ENCODE results near the gene RNFT2. TPM values are rescaled to one million over a fixed set of nuclear protein-coding genes. Genes with fewer than 3 reads are reported as not detected.

RNFT2 gene
- polyA plus RNA-seq, 1 donor from 2014 or later = 20.6 TPM

DNA sequence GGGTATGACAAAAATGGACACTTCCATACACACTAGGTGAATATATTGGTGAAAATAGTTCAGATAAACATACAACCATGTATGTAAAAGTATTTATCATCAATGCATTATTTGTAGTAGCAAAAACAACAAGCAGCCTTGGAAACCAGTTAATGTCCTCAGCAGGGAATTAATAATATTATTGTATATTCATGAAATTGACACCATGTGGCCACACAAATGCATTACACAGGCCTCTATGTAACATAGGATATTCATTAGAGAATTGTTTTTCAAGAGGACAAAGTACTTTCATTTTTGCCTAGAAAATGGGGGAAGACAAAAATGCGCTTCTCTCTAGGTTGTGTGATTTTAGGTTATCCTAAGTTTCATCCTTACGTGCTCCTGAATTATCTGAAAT lies 24.6 kb upstream of the RNFT2 start:
- peaks cover 2% of the 10 kb centered on the region for H3F3A ChIP-seq (ENCODE audit: insufficient read depth, low read length, poor library complexity, severe bottlenecking)
- H3K27me3 ChIP-seq (ENCODE audit: insufficient read depth, low read depth, low read length) = no peaks in the 10 kb centered on the region
- H3K4me3 ChIP-seq (ENCODE audit: low read length) = no peak overlapping the region
- no peak overlapping the region for H2AFZ ChIP-seq (ENCODE audit: low read depth, low read length)
- no peaks in the 10 kb centered on the region for H3K79me2 ChIP-seq (replicated peaks; ENCODE audit: insufficient read depth, low read length)
- H3K9me2 ChIP-seq (ENCODE audit: insufficient read depth, low read length) = no peaks in the 10 kb centered on the region
- no peaks in the 10 kb centered on the region for H4K20me1 ChIP-seq (ENCODE audit: insufficient read depth)
- H3K36me3 ChIP-seq (ENCODE audit: insufficient read depth, low read length) = peaks cover 9% of the 10 kb centered on the region
- no peak overlapping the region for H3K27ac ChIP-seq (ENCODE audit: low read length)
- H3K9ac ChIP-seq (ENCODE audit: low read length) = no peak overlapping the region
- H3K9me3 ChIP-seq (ENCODE audit: low read length) = no peaks in the 10 kb centered on the region
- no peak overlapping the region for H3K4me2 ChIP-seq (ENCODE audit: low read length)
- TF ChIP-seq, protein P1, sequence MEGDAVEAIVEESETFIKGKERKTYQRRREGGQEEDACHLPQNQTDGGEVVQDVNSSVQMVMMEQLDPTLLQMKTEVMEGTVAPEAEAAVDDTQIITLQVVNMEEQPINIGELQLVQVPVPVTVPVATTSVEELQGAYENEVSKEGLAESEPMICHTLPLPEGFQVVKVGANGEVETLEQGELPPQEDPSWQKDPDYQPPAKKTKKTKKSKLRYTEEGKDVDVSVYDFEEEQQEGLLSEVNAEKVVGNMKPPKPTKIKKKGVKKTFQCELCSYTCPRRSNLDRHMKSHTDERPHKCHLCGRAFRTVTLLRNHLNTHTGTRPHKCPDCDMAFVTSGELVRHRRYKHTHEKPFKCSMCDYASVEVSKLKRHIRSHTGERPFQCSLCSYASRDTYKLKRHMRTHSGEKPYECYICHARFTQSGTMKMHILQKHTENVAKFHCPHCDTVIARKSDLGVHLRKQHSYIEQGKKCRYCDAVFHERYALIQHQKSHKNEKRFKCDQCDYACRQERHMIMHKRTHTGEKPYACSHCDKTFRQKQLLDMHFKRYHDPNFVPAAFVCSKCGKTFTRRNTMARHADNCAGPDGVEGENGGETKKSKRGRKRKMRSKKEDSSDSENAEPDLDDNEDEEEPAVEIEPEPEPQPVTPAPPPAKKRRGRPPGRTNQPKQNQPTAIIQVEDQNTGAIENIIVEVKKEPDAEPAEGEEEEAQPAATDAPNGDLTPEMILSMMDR (IDR thresholded peaks at IDR 0.05; ENCODE audit: poor library complexity, severe bottlenecking) = no peak
- no peak for TF ChIP-seq EZH2 (IDR thresholded peaks at IDR 0.05; ENCODE audit: borderline replicate concordance, insufficient read depth, low read length, poor library complexity, severe bottlenecking)
- no peak for TF ChIP-seq MXI1 (conservative IDR thresholded peaks at IDR 0.05; ENCODE audit: poor library complexity, severe bottlenecking)
- no peak for TF ChIP-seq RAD21 (conservative IDR thresholded peaks at IDR 0.05)
- no peak for TF ChIP-seq EP300 (conservative IDR thresholded peaks at IDR 0.05; ENCODE audit: poor library complexity, severe bottlenecking)
- TF ChIP-seq SMC3 (conservative IDR thresholded peaks at IDR 0.05; ENCODE audit: poor library complexity) = no peak
- no peak for TF ChIP-seq POLR2AphosphoS5 (IDR thresholded peaks at IDR 0.05)
- no peak for TF ChIP-seq TAF1 (IDR thresholded peaks at IDR 0.05; ENCODE audit: low read depth)
- TF ChIP-seq, protein P2, sequence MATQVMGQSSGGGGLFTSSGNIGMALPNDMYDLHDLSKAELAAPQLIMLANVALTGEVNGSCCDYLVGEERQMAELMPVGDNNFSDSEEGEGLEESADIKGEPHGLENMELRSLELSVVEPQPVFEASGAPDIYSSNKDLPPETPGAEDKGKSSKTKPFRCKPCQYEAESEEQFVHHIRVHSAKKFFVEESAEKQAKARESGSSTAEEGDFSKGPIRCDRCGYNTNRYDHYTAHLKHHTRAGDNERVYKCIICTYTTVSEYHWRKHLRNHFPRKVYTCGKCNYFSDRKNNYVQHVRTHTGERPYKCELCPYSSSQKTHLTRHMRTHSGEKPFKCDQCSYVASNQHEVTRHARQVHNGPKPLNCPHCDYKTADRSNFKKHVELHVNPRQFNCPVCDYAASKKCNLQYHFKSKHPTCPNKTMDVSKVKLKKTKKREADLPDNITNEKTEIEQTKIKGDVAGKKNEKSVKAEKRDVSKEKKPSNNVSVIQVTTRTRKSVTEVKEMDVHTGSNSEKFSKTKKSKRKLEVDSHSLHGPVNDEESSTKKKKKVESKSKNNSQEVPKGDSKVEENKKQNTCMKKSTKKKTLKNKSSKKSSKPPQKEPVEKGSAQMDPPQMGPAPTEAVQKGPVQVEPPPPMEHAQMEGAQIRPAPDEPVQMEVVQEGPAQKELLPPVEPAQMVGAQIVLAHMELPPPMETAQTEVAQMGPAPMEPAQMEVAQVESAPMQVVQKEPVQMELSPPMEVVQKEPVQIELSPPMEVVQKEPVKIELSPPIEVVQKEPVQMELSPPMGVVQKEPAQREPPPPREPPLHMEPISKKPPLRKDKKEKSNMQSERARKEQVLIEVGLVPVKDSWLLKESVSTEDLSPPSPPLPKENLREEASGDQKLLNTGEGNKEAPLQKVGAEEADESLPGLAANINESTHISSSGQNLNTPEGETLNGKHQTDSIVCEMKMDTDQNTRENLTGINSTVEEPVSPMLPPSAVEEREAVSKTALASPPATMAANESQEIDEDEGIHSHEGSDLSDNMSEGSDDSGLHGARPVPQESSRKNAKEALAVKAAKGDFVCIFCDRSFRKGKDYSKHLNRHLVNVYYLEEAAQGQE (IDR thresholded peaks at IDR 0.05; ENCODE audit: borderline replicate concordance) = no peak

DNA sequence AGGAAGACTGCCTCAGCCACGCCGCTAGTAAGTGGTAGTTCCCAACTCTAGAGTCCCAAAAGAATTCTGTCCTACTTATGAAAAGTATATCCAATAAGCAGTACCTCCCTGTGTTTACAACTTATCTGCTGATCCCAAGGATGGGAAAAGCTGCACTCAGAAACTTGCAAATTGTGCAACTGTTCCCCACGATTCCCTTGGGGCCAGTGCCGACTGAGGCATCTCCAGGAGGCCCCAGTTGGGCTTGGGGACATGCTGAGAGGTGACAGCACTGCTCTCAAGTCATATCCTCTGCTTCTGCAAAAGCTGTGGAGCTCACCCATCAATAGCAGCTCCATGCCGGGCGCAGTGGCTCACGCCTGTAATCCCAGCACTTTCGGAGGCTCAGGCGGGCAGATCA lies 23.9 kb upstream of the RNFT2 start:
- H3F3A ChIP-seq (ENCODE audit: insufficient read depth, low read length, poor library complexity, severe bottlenecking) = peaks cover 6% of the 10 kb centered on the region
- H3K79me2 ChIP-seq (replicated peaks; ENCODE audit: insufficient read depth, low read length) = no peaks in the 10 kb centered on the region
- H3K4me2 ChIP-seq (ENCODE audit: low read length) = no peak overlapping the region
- H3K4me3 ChIP-seq (ENCODE audit: low read length) = no peak overlapping the region
- H3K36me3 ChIP-seq (ENCODE audit: insufficient read depth, low read length) = peaks cover 9% of the 10 kb centered on the region
- H3K9me2 ChIP-seq (ENCODE audit: insufficient read depth, low read length) = no peaks in the 10 kb centered on the region
- no peaks in the 10 kb centered on the region for H3K27me3 ChIP-seq (ENCODE audit: insufficient read depth, low read depth, low read length)
- no peak overlapping the region for H3K9ac ChIP-seq (ENCODE audit: low read length)
- H2AFZ ChIP-seq (ENCODE audit: low read depth, low read length) = no peak overlapping the region
- TF ChIP-seq, protein P1 (IDR thresholded peaks at IDR 0.05; ENCODE audit: poor library complexity, severe bottlenecking) = no peak
- no peak for TF ChIP-seq EZH2 (IDR thresholded peaks at IDR 0.05; ENCODE audit: borderline replicate concordance, insufficient read depth, low read length, poor library complexity, severe bottlenecking)
- no peak for TF ChIP-seq SMC3 (conservative IDR thresholded peaks at IDR 0.05; ENCODE audit: poor library complexity)
- no peak for TF ChIP-seq RAD21 (conservative IDR thresholded peaks at IDR 0.05)
- no peak for TF ChIP-seq EP300 (conservative IDR thresholded peaks at IDR 0.05; ENCODE audit: poor library complexity, severe bottlenecking)
- TF ChIP-seq, protein P2 (IDR thresholded peaks at IDR 0.05; ENCODE audit: borderline replicate concordance) = no peak
- TF ChIP-seq MXI1 (conservative IDR thresholded peaks at IDR 0.05; ENCODE audit: poor library complexity, severe bottlenecking) = no peak
- no peak for TF ChIP-seq POLR2AphosphoS5 (IDR thresholded peaks at IDR 0.05)
- TF ChIP-seq TAF1 (IDR thresholded peaks at IDR 0.05; ENCODE audit: low read depth) = no peak
- no peak overlapping the region for H3K27ac ChIP-seq (ENCODE audit: low read length)
- H3K9me3 ChIP-seq (ENCODE audit: low read length) = no peaks in the 10 kb centered on the region
- H4K20me1 ChIP-seq (ENCODE audit: insufficient read depth) = no peaks in the 10 kb centered on the region

All from neural cell (in vitro differentiated cells).